Activated B cell treated with CpG ODN at 0.5 μM for 24 hours (primary cell): ENCODE measurements around the gene KICS2. TPM values are rescaled to one million over a fixed set of nuclear protein-coding genes. Genes with fewer than 3 reads are reported as not detected.

Experiments
- ATAC-seq: fragments of 200-7000 bp; cut with Tn5 transposase; one replicate; pipeline ENCODE4 v1.10.0; 2021; ENCODE audit warnings: low read depth, mild to moderate bottlenecking, moderate library complexity
- CTCF ChIA-PET: fragments of 350-600 bp; sonication (Branson Sonifier 250); formaldehyde crosslinking; loops from one replicate; lab custom pipeline; 2021; ENCODE audit warnings: antibody characterized with exemption; lab: Charles Lee
- POLR2A ChIA-PET: fragments of 350-600 bp; sonication (Branson Sonifier 250); formaldehyde crosslinking; loops from one replicate; lab custom pipeline; 2021; ENCODE audit warnings: antibody characterized with exemption; lab: Charles Lee
- DNase-seq: peaks from one replicate; pipeline ENCODE4 v3.0.0; 2022
- H3K27ac Mint-ChIP-seq: one replicate; pipeline ENCODE4 v1.8.0; 2020; ENCODE audit warnings: mixed read lengths
- H3K27me3 Mint-ChIP-seq: one replicate; pipeline ENCODE4 v1.8.0; 2021; ENCODE audit warnings: mixed read lengths
- H3K36me3 Mint-ChIP-seq: one replicate; pipeline ENCODE4 v1.8.0; 2021; ENCODE audit warnings: low read depth, mixed read lengths
- H3K4me1 Mint-ChIP-seq: one replicate; pipeline ENCODE4 v1.8.0; 2021; ENCODE audit warnings: mixed read lengths
- H3K4me3 Mint-ChIP-seq: one replicate; pipeline ENCODE4 v1.8.0; 2020; ENCODE audit warnings: mild to moderate bottlenecking, mixed read lengths
- H3K9me3 Mint-ChIP-seq: one replicate; pipeline ENCODE4 v1.8.0; 2020; ENCODE audit warnings: mixed read lengths
- CTCF ChIP-seq: fragments of 200-600 bp; IDR thresholded peaks from one replicate; pipeline ENCODE4 v1.8.0; 2022; ENCODE audit warnings: antibody characterized with exemption, mild to moderate bottlenecking
- intact Hi-C: fragments of 100-400 bp; cut with micrococcal nuclease; formaldehyde crosslinking; loops from one replicate; pipeline ENCODE4 v1.15.1; 2024
- total RNA-seq: library from RNA; stranded (reverse); gene quantifications from 2 replicates; pipeline ENCODE4 v1.2.3, GENCODE V29; 2022

The KICS2 gene
- total RNA-seq, 1 donor from 2014 or later = 16.5 TPM

- DNase-seq (no peak), ATAC-seq (no peak)
- intact Hi-C loops = no loop called here
- POLR2A ChIA-PET = no interaction called here
- CTCF ChIA-PET = no interaction called here
- Mint-ChIP-seq H3K4me3 (no peak overlapping the region), H3K4me1 (no peaks in the 10 kb centered on the region), H3K9me3 (no peaks in the 10 kb centered on the region), H3K27me3 (peaks cover 1% of the 10 kb centered on the region), H3K27ac (no peak overlapping the region), H3K36me3 (no peaks in the 10 kb centered on the region)
- TF ChIP-seq CTCF = no peak
These were observed 39.7 kb upstream of the KICS2 start for GRCh38 chr12:64261813-64262212.

- no peaks in the 10 kb centered on the region for H3K36me3 Mint-ChIP-seq
- ChIA-PET POLR2A (no interaction called here), CTCF (interaction anchor here (0.9 to 1.2 kb wide), 3 partner anchors 13 to 838 kb away, joined by 3 to 6 read pairs (median 4); no protein-coding TSS in a partner anchor)
- no peak overlapping the region for H3K27ac Mint-ChIP-seq
- no peaks in the 10 kb centered on the region for H3K4me1 Mint-ChIP-seq
- peaks cover 5% of the 10 kb centered on the region for H3K27me3 Mint-ChIP-seq
- no peak for ATAC-seq
- no peak overlapping the region for H3K4me3 Mint-ChIP-seq
- no peaks in the 10 kb centered on the region for H3K9me3 Mint-ChIP-seq
- DNase-seq = no peak
- intact Hi-C loops = no loop called here
- TF ChIP-seq CTCF = no peak
These were observed 36.5 kb upstream of the KICS2 start for GRCh38 chr12:64258576-64258975.

- H3K9me3 Mint-ChIP-seq = no peaks in the 10 kb centered on the region
These were observed 34.2 kb upstream of the KICS2 start for GRCh38 chr12:64256166-64256800.

DNA sequence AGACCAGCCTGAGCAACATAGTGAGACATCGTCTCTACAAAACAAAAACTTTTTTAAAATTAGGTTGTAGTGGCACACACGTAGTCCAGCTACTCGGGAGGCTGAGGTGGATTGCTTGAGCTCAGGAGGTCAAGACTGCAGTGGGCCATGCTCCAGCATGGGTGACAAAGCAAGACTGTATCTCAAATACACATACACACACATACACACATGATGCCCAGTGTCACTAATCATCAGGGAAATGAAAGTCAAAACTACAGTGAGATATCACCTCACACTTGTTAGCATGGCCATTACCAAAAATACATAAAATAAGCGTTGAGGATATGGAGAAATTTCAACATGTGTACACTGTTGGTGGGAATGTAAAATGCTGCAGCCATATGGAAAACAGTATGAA lies 33.2 kb upstream of the KICS2 start:
- intact Hi-C loops = no loop called here
- H3K9me3 Mint-ChIP-seq = no peaks in the 10 kb centered on the region
- H3K27ac Mint-ChIP-seq = no peak overlapping the region

More at GRCh38 chr12:64256166-64256800, 34.2 kb upstream of the KICS2 start:
- ChIA-PET POLR2A (no interaction called here), CTCF (interaction anchor here (0.9 to 2.9 kb wide), 8 partner anchors 17 to 838 kb away, joined by 3 to 14 read pairs (median 4); partner anchors contain the start of gene SRGAP1)
- H3K36me3 Mint-ChIP-seq = no peaks in the 10 kb centered on the region
- TF ChIP-seq CTCF = peak; percentile 32
- no peak for ATAC-seq
- peaks cover 5% of the 10 kb centered on the region for H3K27me3 Mint-ChIP-seq
- no peak for DNase-seq
- no peak overlapping the region for H3K27ac Mint-ChIP-seq
- intact Hi-C loops = loop anchor here (1.0 kb wide), 4 partner anchors 412 to 584 kb away; partner anchors contain the start of gene SRGAP1
- no peaks in the 10 kb centered on the region for H3K4me1 Mint-ChIP-seq
- H3K4me3 Mint-ChIP-seq = no peak overlapping the region

More for the DNA sequence above, 33.2 kb upstream of the KICS2 start:
- ATAC-seq (no peak), DNase-seq (no peak)
- TF ChIP-seq CTCF = no peak
- POLR2A ChIA-PET = no interaction called here
- H3K4me1 Mint-ChIP-seq = no peaks in the 10 kb centered on the region
- no peak overlapping the region for H3K4me3 Mint-ChIP-seq
- peaks cover 5% of the 10 kb centered on the region for H3K27me3 Mint-ChIP-seq
- CTCF ChIA-PET = interaction anchor here (0.8 to 2.9 kb wide), 5 partner anchors 33 to 835 kb away, joined by 3 to 14 read pairs (median 12); partner anchors contain the start of genes KICS2 and SRGAP1
- no peaks in the 10 kb centered on the region for H3K36me3 Mint-ChIP-seq
